ENCODE results near the gene RELN.

The RELN gene

GRCh38 chr7:103680161-103681144 is 309.0 kb downstream of the RELN start:
- no peak for DNase-seq
- intact Hi-C loops (cut with DNase I) = no loop called here

- intact Hi-C loops (cut with DNase I) = no loop called here
- DNase-seq = no peak
These were observed 310.0 kb downstream of the RELN start for GRCh38 chr7:103679151-103680132.

GRCh38 chr7:103668279-103668941 is 321.0 kb downstream of the RELN start:
- intact Hi-C loops (cut with DNase I) = no loop called here
- DNase-seq = no peak

GRCh38 chr7:103666326-103666725 is 323.1 kb downstream of the RELN start:
- no peak for DNase-seq
- intact Hi-C loops (cut with DNase I) = no loop called here

- intact Hi-C loops (cut with DNase I) = no loop called here
- no peak for DNase-seq
These were observed 324.9 kb downstream of the RELN start for GRCh38 chr7:103664577-103664976.

GRCh38 chr7:103660455-103661371 is 328.7 kb downstream of the RELN start:
- DNase-seq = no peak
- intact Hi-C loops (cut with DNase I) = no loop called here

GRCh38 chr7:103658055-103659005 is 331.1 kb downstream of the RELN start:
- no peak for DNase-seq
- intact Hi-C loops (cut with DNase I) = no loop called here

GRCh38 chr7:103657474-103657894 is 332.0 kb downstream of the RELN start:
- intact Hi-C loops (cut with DNase I) = no loop called here
- DNase-seq = no peak

- intact Hi-C loops (cut with DNase I) = no loop called here
These were observed 333.2 kb downstream of the RELN start for GRCh38 chr7:103656221-103656620.

GRCh38 chr7:103651593-103652377 is 337.7 kb downstream of the RELN start:
- no peak for DNase-seq
- intact Hi-C loops (cut with DNase I) = no loop called here

More at GRCh38 chr7:103656221-103656620, 333.2 kb downstream of the RELN start:
- no peak for DNase-seq

- intact Hi-C loops (cut with DNase I) = no loop called here
- no peak for DNase-seq
These were observed 340.4 kb downstream of the RELN start for GRCh38 chr7:103649052-103649451.

- intact Hi-C loops (cut with DNase I) = no loop called here
These were observed 341.3 kb downstream of the RELN start for GRCh38 chr7:103648135-103648534.

GRCh38 chr7:103644319-103644718 is 345.1 kb downstream of the RELN start:
- intact Hi-C loops (cut with DNase I) = no loop called here
- no peak for DNase-seq

More at GRCh38 chr7:103648135-103648534, 341.3 kb downstream of the RELN start:
- DNase-seq = no peak

- DNase-seq = no peak
- intact Hi-C loops (cut with DNase I) = no loop called here
These were observed 349.3 kb downstream of the RELN start for GRCh38 chr7:103640031-103640779.

GRCh38 chr7:103637726-103638125 is 351.7 kb downstream of the RELN start:
- no peak for DNase-seq
- intact Hi-C loops (cut with DNase I) = no loop called here

Data from head of caudate nucleus (tissue), 42 donors.